Measurements from ENCODE around the gene FUT8.

FUT8 gene

DNA sequence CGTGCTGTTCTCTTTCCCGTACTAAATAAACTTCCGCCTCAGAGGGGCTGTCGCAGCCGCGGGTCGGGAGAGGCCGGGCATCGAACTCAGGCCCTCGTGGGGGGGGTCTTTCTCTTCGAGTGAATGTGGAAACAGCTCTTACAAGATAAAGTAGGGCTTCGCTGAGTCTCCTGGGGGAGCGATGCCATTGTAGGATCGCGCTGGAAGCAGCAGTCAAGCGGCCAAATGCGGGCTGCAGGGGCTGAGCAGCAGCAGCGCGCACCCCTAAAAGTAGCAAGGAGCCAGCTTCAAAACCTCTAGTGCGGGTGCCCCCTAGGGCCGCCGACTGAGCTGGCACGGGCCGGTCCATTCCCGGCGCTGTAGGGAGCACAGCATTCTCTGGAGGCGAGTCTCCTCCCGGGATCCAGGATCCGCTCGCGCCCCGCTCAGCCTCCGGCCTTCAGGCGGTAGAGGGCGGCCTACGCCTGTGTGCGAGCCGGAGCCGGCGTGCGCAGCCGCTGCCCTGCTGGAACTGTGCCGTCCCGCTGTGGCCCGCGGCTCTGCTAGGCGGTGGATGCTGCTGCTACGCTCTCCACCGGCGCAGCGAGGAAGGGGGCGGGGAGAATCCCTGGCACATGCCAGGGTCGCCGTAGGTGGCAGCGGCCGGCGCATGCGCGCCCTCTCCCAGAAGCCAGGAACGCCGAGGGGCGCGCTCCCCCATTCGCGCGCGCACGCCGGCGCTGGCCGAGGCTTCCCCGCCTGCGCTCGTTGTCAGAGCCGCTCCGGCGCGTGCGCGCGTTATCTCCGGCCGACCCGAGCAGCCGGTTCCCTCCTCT lies at the start of gene FUT8:
Gene FUT8, plus strand, starts transcription at position 699 of the 815 bp plus-strand sequence. CDS start 148,834 bp downstream, outside the sequence.
- DNase-seq = peak; percentile 90 to 99 (median 95)

GRCh38 chr14:65366802-65367565 lies 45.5 kb upstream of the FUT8 start:
- DNase-seq = no peak

- no peak for DNase-seq
Observed at GRCh38 chr14:65369560-65369959, 43.0 kb upstream of the FUT8 start.

- DNase-seq = no peak
Observed at GRCh38 chr14:65370801-65371248, 41.7 kb upstream of the FUT8 start.

DNA sequence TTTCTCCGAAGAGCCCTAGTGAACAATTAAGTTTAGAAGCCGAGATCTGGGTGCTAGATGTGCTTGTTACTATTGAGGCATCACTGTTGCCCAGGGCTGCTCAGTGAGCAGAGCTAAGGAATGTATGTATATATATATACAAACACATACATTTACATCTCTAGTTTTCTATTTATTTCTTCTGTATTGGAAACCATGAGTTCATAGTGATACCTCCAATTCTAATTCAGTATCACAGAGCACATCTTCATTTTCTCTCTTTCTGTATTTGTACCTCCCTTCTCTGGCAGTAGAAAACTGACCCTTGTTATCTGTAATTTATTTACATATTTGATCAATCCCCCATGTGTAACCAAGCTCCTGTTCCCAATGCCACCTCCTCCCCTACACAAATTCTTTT lies 40.7 kb upstream of the FUT8 start:
- no peak for DNase-seq

GRCh38 chr14:65373016-65373670 lies 39.4 kb upstream of the FUT8 start:
- no peak for DNase-seq

DNA sequence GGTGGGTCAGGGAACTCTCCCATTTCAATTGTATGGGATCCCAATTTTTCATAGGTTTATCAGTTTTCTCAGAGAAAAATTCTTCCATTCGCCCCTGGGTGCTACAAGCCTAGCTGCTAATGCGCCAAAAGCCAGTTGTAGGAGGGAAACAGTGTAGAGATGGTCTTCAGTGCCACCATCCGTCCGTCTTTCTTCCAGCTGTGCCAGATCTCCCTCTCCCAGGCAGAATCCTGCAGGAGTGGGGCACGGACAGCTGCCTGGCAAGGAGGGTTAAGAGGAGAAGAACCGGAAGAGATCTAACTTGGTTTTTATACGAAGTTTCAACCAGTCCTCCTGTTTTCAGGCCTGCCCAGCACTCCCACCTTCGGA lies 38.9 kb upstream of the FUT8 start:
- DNase-seq = no peak

GRCh38 chr14:65377576-65377975 lies 35.0 kb upstream of the FUT8 start:
- no peak for DNase-seq

GRCh38 chr14:65382586-65382985 lies 29.9 kb upstream of the FUT8 start:
- no peak for DNase-seq

DNA sequence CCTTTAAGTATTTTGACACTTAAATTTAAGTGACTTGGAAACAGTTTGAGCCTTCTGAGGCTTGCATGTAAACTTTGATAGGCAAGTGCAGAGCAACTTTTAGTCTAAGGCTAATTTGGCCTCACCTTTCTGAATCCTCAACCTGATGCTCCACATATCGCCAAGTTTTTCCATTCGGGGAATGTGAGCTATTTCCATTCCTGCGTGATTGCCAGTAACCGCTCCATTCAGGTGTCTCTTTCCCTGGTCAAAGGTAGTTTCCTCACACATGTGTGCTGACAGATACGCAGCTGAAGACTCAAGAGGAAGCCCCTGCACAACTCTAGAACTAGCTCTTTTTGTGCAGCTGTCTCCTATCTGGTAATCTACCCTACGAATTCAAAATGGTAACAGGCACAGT lies 25.4 kb upstream of the FUT8 start:
- DNase-seq = no peak

DNA sequence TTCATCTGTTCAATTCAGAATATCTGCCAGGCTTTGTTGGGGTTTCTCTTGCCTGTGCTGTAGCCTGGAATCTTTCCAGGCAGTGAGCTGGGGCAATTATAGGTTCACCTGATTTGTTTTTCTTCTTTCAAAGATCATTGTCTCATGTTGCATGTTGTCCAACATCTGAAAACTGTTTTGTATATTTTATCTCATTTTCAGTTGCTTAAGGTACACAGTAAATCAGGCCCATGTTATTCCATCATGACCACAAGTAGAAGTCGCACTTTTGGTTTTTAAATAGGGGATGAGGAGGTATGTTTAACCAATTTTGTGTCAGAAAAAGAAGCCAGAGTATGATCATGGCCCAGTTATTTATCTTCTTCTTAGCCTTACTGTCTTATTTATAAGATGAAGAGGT lies 24.9 kb upstream of the FUT8 start:
- no peak for DNase-seq

DNA sequence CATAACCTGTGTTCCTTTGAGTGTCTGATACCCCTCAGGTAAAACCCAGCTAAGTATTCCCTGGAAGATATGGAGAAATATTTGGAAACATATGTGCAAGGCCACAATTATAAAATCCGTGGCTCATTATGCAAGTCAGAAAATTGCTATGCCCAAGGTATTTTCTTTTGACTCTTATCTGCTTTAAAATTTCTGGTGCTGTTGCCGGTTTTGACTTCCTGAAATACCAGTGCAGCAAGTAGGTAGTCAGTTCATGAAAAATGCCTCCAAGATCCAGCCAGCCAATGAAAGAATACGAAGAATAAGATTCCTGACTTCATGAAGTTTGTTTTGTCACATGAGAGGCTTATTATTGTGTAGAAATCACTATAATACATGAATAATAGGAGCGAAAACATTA lies 20.2 kb upstream of the FUT8 start:
- no peak for DNase-seq

GRCh38 chr14:65396082-65396910 lies 16.2 kb upstream of the FUT8 start:
- no peak for DNase-seq

- no peak for DNase-seq
Observed at GRCh38 chr14:65403231-65403630, 9.3 kb upstream of the FUT8 start.

- DNase-seq = no peak
Observed at GRCh38 chr14:65408113-65408512, 4.4 kb upstream of the FUT8 start.

- DNase-seq = no peak
Observed at GRCh38 chr14:65410640-65411039, 1.9 kb upstream of the FUT8 start.

- DNase-seq = peak; percentile 74 to 93 (median 80)
Observed at GRCh38 chr14:65411656-65412031, 886 bp upstream of the FUT8 start.

- DNase-seq = peak; percentile 66 to 85 (median 80)
Observed at GRCh38 chr14:65412856-65413738, 567 bp downstream of the FUT8 start.

GRCh38 chr14:65413739-65414045 lies 1.2 kb downstream of the FUT8 start:
- DNase-seq = no peak

DNA sequence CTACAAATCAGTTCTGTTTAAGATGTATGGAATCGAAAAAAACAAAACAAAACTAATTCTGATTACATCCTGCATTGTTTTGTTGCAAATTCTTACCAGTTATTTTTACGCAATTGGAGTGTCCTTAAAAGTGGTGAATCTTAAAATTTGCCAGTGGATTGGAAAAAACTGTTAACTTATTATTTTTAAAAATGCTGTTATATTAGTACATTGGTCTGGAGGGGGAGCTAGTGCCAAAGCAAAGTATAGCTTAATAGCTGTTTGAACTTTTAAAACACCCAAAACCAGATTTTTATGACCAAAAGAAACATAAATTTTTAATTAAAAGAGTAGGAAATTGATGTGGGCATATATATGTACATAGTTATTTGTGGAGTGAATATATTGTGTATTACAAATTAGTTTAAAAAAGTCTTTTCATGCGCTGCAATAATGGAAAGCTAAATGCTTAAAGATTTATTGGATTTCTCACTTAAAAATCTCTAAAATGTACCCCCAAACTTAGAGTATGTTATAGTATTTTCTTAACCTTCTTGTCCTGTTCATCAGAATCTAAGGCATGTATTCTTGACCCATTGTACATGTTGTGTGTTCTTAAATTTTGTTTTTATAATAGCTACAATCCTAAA lies 2.5 kb downstream of the FUT8 start:
- peak in 2 of 3 experiments; percentile 39 to 63 for DNase-seq

- peak in 1 of 3 experiments; percentile 18 for DNase-seq
Observed at GRCh38 chr14:65415613-65416012, 3.1 kb downstream of the FUT8 start.
